ENCODE results near the gene PREPL.
"Not testable (repeated sequence)": the region's sequence is repeated elsewhere in the genome, so short reads cannot be mapped to it uniquely, and the experiment has no call there.

Gene PREPL

GRCh38 chr2:44304258-44304657 lies 57.0 kb downstream of the PREPL start (continued):
- TF ChIP-seq HIC1 (tag by site-specific recombination; IDR thresholded peaks at IDR 0.05) (no peak), ZNF596 (tag by site-specific recombination; IDR thresholded peaks at IDR 0.05) (no peak), ZXDB (tag by site-specific recombination; IDR thresholded peaks at IDR 0.05) (no peak), ZNF280D (tag by site-specific recombination; IDR thresholded peaks at IDR 0.05) (no peak), ZNF747 (tag by site-specific recombination; IDR thresholded peaks at IDR 0.05) (no peak), TCF7L2 (IDR thresholded peaks at IDR 0.05; ENCODE audit: borderline replicate concordance, low read depth, low read length) (no peak), ZNF513 (tag by site-specific recombination; IDR thresholded peaks at IDR 0.05) (no peak), ZNF501 (tag by site-specific recombination; IDR thresholded peaks at IDR 0.05) (no peak), ZNF645 (tag by site-specific recombination; IDR thresholded peaks at IDR 0.05) (no peak), ZNF302 (tag by site-specific recombination; IDR thresholded peaks at IDR 0.05; ENCODE audit: low read depth) (no peak)

GRCh38 chr2:44303766-44304165 lies 57.5 kb downstream of the PREPL start:
- H3K27ac ChIP-seq (ENCODE audit: extremely low read depth, low read depth, low read length); H3K36me3 ChIP-seq (ENCODE audit: control insufficient read depth in 2 of 2, insufficient read depth in 1 of 2, low read length in 2 of 2); POLR2A ChIA-PET; H3K9me3 ChIP-seq (ENCODE audit: control insufficient read depth, insufficient read depth, low read depth, low read length); H3K4me1 ChIP-seq (ENCODE audit: control insufficient read depth, insufficient read depth, low read length); H3K4me3 ChIP-seq (ENCODE audit: low read depth, low read length): not testable (repeated sequence)
- CTCF ChIA-PET = interaction anchor here (0.7 kb wide), 1 partner anchor 114 kb away, joined by 3 read pairs; no protein-coding TSS in a partner anchor
- TF ChIP-seq ZNF146 (tag by site-specific recombination; IDR thresholded peaks at IDR 0.05) (peak; percentile 88), ZNF580 (tag by site-specific recombination; IDR thresholded peaks at IDR 0.05) (0 out of 2 replicates have a peak, but pooled peaks have one; percentile 26)

GRCh38 chr2:44301111-44301510 lies 60.2 kb downstream of the PREPL start:
- Histone ChIP-seq H3K36me3 (ENCODE audit: control insufficient read depth in 2 of 2, insufficient read depth in 1 of 2, low read length in 2 of 2) (no peaks in the 10 kb centered on the region), H3K9me3 (ENCODE audit: control insufficient read depth, insufficient read depth, low read depth, low read length) (no peaks in the 10 kb centered on the region), H3K4me1 (ENCODE audit: control insufficient read depth, insufficient read depth, low read length) (no peaks in the 10 kb centered on the region; the same call in 1 of the 2 replicates), H3K4me3 (ENCODE audit: low read depth, low read length) (no peak overlapping the region), H3K27ac (ENCODE audit: extremely low read depth, low read depth, low read length) (no peak overlapping the region)
- POLR2A ChIA-PET = interaction anchor here (0.7 to 0.9 kb wide), 3 partner anchors 10 to 229 kb away, joined by 4 to 7 read pairs (median 4); no protein-coding TSS in a partner anchor
- CTCF ChIA-PET = interaction anchor here (0.6 to 1.3 kb wide), 4 partner anchors 9 to 218 kb away, joined by 3 to 7 read pairs (median 4); no protein-coding TSS in a partner anchor
- TF ChIP-seq ZBTB48 (tag by site-specific recombination; IDR thresholded peaks at IDR 0.05) (no peak), ZNF148 (tag by site-specific recombination; IDR thresholded peaks at IDR 0.05; ENCODE audit: borderline replicate concordance) (no peak), ZNF558 (tag by site-specific recombination; IDR thresholded peaks at IDR 0.05) (no peak), INSM2 (tag by site-specific recombination; IDR thresholded peaks at IDR 0.05) (no peak), ZNF37A (tag by site-specific recombination; IDR thresholded peaks at IDR 0.05) (no peak), ZNF639 (tag by site-specific recombination; IDR thresholded peaks at IDR 0.05) (no peak), ZNF23 (tag by site-specific recombination; IDR thresholded peaks at IDR 0.05; ENCODE audit: borderline replicate concordance) (no peak)
